ENCODE measurements around the gene ACVR2B.

Gene ACVR2B

GRCh38 chr3:38533285-38533976 lies 79.7 kb downstream of the ACVR2B start:
- DNase-seq (ENCODE audit: low read depth) = no peak

- no peak for DNase-seq (ENCODE audit: low read depth)
Measured at GRCh38 chr3:38534180-38534579, 80.5 kb downstream of the ACVR2B start.

- DNase-seq (ENCODE audit: low read depth) = no peak
Measured at GRCh38 chr3:38534604-38535003, 80.9 kb downstream of the ACVR2B start.

- no peak for DNase-seq (ENCODE audit: low read depth)
Measured at GRCh38 chr3:38536671-38537070, 83.0 kb downstream of the ACVR2B start.

- no peak for DNase-seq (ENCODE audit: low read depth)
Measured at GRCh38 chr3:38538773-38539353, 85.2 kb downstream of the ACVR2B start.

- no peak for DNase-seq (ENCODE audit: low read depth)
Measured at GRCh38 chr3:38541806-38542205, 88.1 kb downstream of the ACVR2B start.

All from ELR (cell line).